ENCODE results near the gene CELF2. TPM values are rescaled to one million over a fixed set of nuclear protein-coding genes. Genes with fewer than 3 reads are reported as not detected.

CELF2 gene
- total and polyA plus RNA-seq, 2 experiments from 2014 or later = 14.4 to 26.5 TPM

GRCh38 chr10:11367505-11367904 is 349.8 kb downstream of the CELF2 start:
- H3K9ac ChIP-seq = no peak overlapping the region
- H3K27ac ChIP-seq = no peak overlapping the region
- no peaks in the 10 kb centered on the region for H3F3A ChIP-seq (ENCODE audit: insufficient read depth)
- H3K27me3 ChIP-seq (replicated peaks; ENCODE audit: insufficient read depth) = no peaks in the 10 kb centered on the region
- DNase-seq = no peak
- in situ Hi-C loops (cut with MboI) = no loop called here
- TF ChIP-seq EZH2 (IDR thresholded peaks at IDR 0.05; ENCODE audit: insufficient read depth, poor library complexity, severe bottlenecking) (no peak), EZH2phosphoT487 (IDR thresholded peaks at IDR 0.05; ENCODE audit: insufficient read depth, low read depth) (no peak)
- H3K4me2 ChIP-seq (ENCODE audit: unreplicated experiment) = no peak overlapping the region
- no peaks in the 10 kb centered on the region for H3K36me3 ChIP-seq (ENCODE audit: low read depth)
- no peaks in the 10 kb centered on the region for H3K79me2 ChIP-seq (ENCODE audit: insufficient read depth)
- WGBS, 2 experiments (ENCODE audit: low coverage in 1 of 2, low lambda C conversion rate in 2 of 2, missing lambda C conversion rate in 2 of 2) = 79 to 83% methylated on average over 9 of the region's 9 CpGs
- H3K9me2 ChIP-seq (ENCODE audit: insufficient read depth) = no peaks in the 10 kb centered on the region
- H4K20me1 ChIP-seq (ENCODE audit: insufficient read depth) = no peaks in the 10 kb centered on the region
- no peak overlapping the region for H2AFZ ChIP-seq
- no peaks in the 10 kb centered on the region for H3K4me1 ChIP-seq (ENCODE audit: insufficient read depth)
- no peak overlapping the region for H3K4me3 ChIP-seq
- H3K9me3 ChIP-seq (ENCODE audit: low read depth) = no peaks in the 10 kb centered on the region

GRCh38 chr10:11373717-11374171 is 356.1 kb downstream of the CELF2 start:
- Histone ChIP-seq H3K9ac (no peak overlapping the region), H3K4me3 (no peak overlapping the region), H3K9me3 (ENCODE audit: low read depth) (no peaks in the 10 kb centered on the region), H3K4me1 (ENCODE audit: insufficient read depth) (no peaks in the 10 kb centered on the region), H4K20me1 (ENCODE audit: insufficient read depth) (no peaks in the 10 kb centered on the region), H3K36me3 (ENCODE audit: low read depth) (no peaks in the 10 kb centered on the region), H2AFZ (no peak overlapping the region), H3K79me2 (ENCODE audit: insufficient read depth) (no peaks in the 10 kb centered on the region), H3K4me2 (ENCODE audit: unreplicated experiment) (no peak overlapping the region), H3K27me3 (replicated peaks; ENCODE audit: insufficient read depth) (no peaks in the 10 kb centered on the region; the same call in 1 of the 2 replicates), H3K27ac (no peak overlapping the region), H3F3A (ENCODE audit: insufficient read depth) (no peaks in the 10 kb centered on the region), H3K9me2 (ENCODE audit: insufficient read depth) (no peaks in the 10 kb centered on the region)
- in situ Hi-C loops (cut with MboI) = no loop called here
- 60 to 62% methylated on average over 11 of the region's 11 CpGs for WGBS, 2 experiments (ENCODE audit: low coverage in 1 of 2, low lambda C conversion rate in 2 of 2, missing lambda C conversion rate in 2 of 2)
- no peak for TF ChIP-seq EZH2phosphoT487 (IDR thresholded peaks at IDR 0.05; ENCODE audit: insufficient read depth, low read depth)
- no peak for TF ChIP-seq EZH2 (IDR thresholded peaks at IDR 0.05; ENCODE audit: insufficient read depth, poor library complexity, severe bottlenecking)
- no peak for DNase-seq

DNA sequence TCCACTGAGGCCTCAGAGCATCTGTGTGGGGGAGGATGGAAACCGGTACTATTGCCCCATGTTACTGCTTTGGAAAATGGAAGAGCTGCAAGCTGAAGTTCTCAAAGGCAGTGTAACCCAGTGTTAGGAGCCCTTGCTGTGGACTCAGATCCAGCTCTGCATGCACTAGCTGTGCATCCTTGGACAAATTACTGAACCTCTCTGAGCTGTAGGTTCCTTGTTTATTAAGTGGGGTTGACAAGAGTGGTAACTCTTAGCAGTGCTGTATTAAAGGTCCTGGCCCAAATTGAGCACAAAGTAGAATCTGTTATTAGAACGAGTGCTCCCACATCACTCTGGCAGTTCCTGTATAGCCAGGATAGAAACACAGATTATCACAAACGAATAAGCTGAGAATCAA is 359.6 kb downstream of the CELF2 start:
- H3F3A ChIP-seq (ENCODE audit: insufficient read depth) = no peaks in the 10 kb centered on the region
- no peak overlapping the region for H2AFZ ChIP-seq
- H3K36me3 ChIP-seq (ENCODE audit: low read depth) = no peaks in the 10 kb centered on the region
- DNase-seq = no peak
- 38 to 59% methylated on average over 3 of the region's 3 CpGs for whole genome bisulfite sequencing, 2 experiments (ENCODE audit: low coverage in 1 of 2, low lambda C conversion rate in 2 of 2, missing lambda C conversion rate in 2 of 2)
- no peaks in the 10 kb centered on the region for H3K4me1 ChIP-seq (ENCODE audit: insufficient read depth)
- no peaks in the 10 kb centered on the region for H4K20me1 ChIP-seq (ENCODE audit: insufficient read depth)
- H3K27me3 ChIP-seq (replicated peaks; ENCODE audit: insufficient read depth) = no peaks in the 10 kb centered on the region; the same call in 1 of the 2 replicates
- no peak overlapping the region for H3K9ac ChIP-seq
- H3K9me3 ChIP-seq (ENCODE audit: low read depth) = no peaks in the 10 kb centered on the region
- H3K79me2 ChIP-seq (ENCODE audit: insufficient read depth) = no peaks in the 10 kb centered on the region
- no peak overlapping the region for H3K4me3 ChIP-seq
- no peak overlapping the region for H3K4me2 ChIP-seq (ENCODE audit: unreplicated experiment)
- no peaks in the 10 kb centered on the region for H3K9me2 ChIP-seq (ENCODE audit: insufficient read depth)
- TF ChIP-seq EZH2phosphoT487 (IDR thresholded peaks at IDR 0.05; ENCODE audit: insufficient read depth, low read depth) (no peak), EZH2 (IDR thresholded peaks at IDR 0.05; ENCODE audit: insufficient read depth, poor library complexity, severe bottlenecking) (no peak)
- in situ Hi-C loops (cut with MboI) = no loop called here
- no peak overlapping the region for H3K27ac ChIP-seq

- H3K4me1 ChIP-seq (ENCODE audit: insufficient read depth) = no peaks in the 10 kb centered on the region
- no peak overlapping the region for H3K4me3 ChIP-seq
- H3K9me2 ChIP-seq (ENCODE audit: insufficient read depth) = no peaks in the 10 kb centered on the region
- H3K27me3 ChIP-seq (replicated peaks; ENCODE audit: insufficient read depth) = no peaks in the 10 kb centered on the region
- no peaks in the 10 kb centered on the region for H3K79me2 ChIP-seq (ENCODE audit: insufficient read depth)
- H2AFZ ChIP-seq = no peak overlapping the region
- no peaks in the 10 kb centered on the region for H3K36me3 ChIP-seq (ENCODE audit: low read depth)
- in situ Hi-C loops (cut with MboI) = no loop called here
- no peak overlapping the region for H3K4me2 ChIP-seq (ENCODE audit: unreplicated experiment)
- H4K20me1 ChIP-seq (ENCODE audit: insufficient read depth) = no peaks in the 10 kb centered on the region
- no peak overlapping the region for H3K27ac ChIP-seq
- TF ChIP-seq EZH2phosphoT487 (IDR thresholded peaks at IDR 0.05; ENCODE audit: insufficient read depth, low read depth) = no peak
- no peak for TF ChIP-seq EZH2 (IDR thresholded peaks at IDR 0.05; ENCODE audit: insufficient read depth, poor library complexity, severe bottlenecking)
- H3K9ac ChIP-seq = no peak overlapping the region
- no peaks in the 10 kb centered on the region for H3K9me3 ChIP-seq (ENCODE audit: low read depth)
- no peaks in the 10 kb centered on the region for H3F3A ChIP-seq (ENCODE audit: insufficient read depth)
- DNase-seq = no peak
- 45 to 57% methylated on average over 6 of the region's 6 CpGs for WGBS, 2 experiments (ENCODE audit: low coverage in 1 of 2, low lambda C conversion rate in 2 of 2, missing lambda C conversion rate in 2 of 2)
Measured at GRCh38 chr10:11378835-11379234, 361.2 kb downstream of the CELF2 start.

DNA sequence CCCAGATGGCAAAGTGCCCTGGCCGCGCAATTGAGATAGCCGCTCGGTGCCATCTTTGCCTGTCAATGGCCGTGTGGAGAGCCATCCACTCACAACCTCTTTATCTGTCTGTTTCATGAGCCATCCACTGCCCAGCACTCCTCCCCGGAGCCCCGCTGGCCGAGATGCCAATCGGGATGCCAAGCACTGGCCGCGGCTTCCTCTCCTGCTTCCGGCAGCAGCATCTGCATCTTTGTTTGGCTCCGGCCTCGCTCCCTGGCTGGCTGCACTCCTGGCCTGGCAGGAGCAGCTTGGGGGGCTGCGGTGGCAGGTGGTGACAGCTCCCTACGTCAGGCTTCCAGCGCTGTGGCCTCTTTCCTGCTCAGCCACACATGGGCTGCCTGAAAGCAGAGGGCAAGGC is 362.1 kb downstream of the CELF2 start:
- Histone ChIP-seq H3K27me3 (replicated peaks; ENCODE audit: insufficient read depth) (no peaks in the 10 kb centered on the region), H3K4me3 (no peak overlapping the region), H4K20me1 (ENCODE audit: insufficient read depth) (no peaks in the 10 kb centered on the region), H3K27ac (no peak overlapping the region), H3K9ac (no peak overlapping the region), H3K4me1 (ENCODE audit: insufficient read depth) (no peaks in the 10 kb centered on the region), H3K79me2 (ENCODE audit: insufficient read depth) (no peaks in the 10 kb centered on the region), H3F3A (ENCODE audit: insufficient read depth) (no peaks in the 10 kb centered on the region), H3K4me2 (ENCODE audit: unreplicated experiment) (no peak overlapping the region), H3K9me2 (ENCODE audit: insufficient read depth) (no peaks in the 10 kb centered on the region), H3K36me3 (ENCODE audit: low read depth) (no peaks in the 10 kb centered on the region), H3K9me3 (ENCODE audit: low read depth) (no peaks in the 10 kb centered on the region), H2AFZ (no peak overlapping the region)
- DNase-seq = no peak
- TF ChIP-seq EZH2phosphoT487 (IDR thresholded peaks at IDR 0.05; ENCODE audit: insufficient read depth, low read depth) (no peak), EZH2 (IDR thresholded peaks at IDR 0.05; ENCODE audit: insufficient read depth, poor library complexity, severe bottlenecking) (no peak)
- WGBS, 2 experiments (ENCODE audit: low coverage in 1 of 2, low lambda C conversion rate in 2 of 2, missing lambda C conversion rate in 2 of 2) = 71% methylated on average over 17 of the region's 17 CpGs
- in situ Hi-C loops (cut with MboI) = no loop called here

All from GM23248 (cell line).